ENCODE results near the gene MACROD2.

GRCh38 chr20:15122613-15123012 lies 1127.3 kb downstream of the MACROD2 start:
- no peak for TF ChIP-seq CTCF (IDR thresholded peaks at IDR 0.05)
- TF ChIP-seq POLR2AphosphoS5 (IDR thresholded peaks at IDR 0.05) = no peak
- no peak for TF ChIP-seq POLR2A (IDR thresholded peaks at IDR 0.05)
